B cell (primary cell): Measurements from ENCODE around the gene HOMER3. TPM values are rescaled to one million over a fixed set of nuclear protein-coding genes. Genes with fewer than 3 reads are reported as not detected.

Experiments
- ATAC-seq: fragments of 200-7000 bp; cut with Tn5 transposase; one replicate; pipeline ENCODE4 v1.10.0; 2021; ENCODE audit warnings: low read depth, mild to moderate bottlenecking, moderate number of reproducible peaks, moderate library complexity
- CTCF ChIA-PET: fragments of 350-600 bp; sonication (Branson Sonifier 250); formaldehyde crosslinking; loops from one replicate; lab custom pipeline; 2021; ENCODE audit warnings: antibody characterized with exemption, inconsistent platforms; lab: Charles Lee
- POLR2A ChIA-PET: fragments of 350-600 bp; sonication (Branson Sonifier 250); formaldehyde crosslinking; loops from one replicate; lab custom pipeline; 2021; ENCODE audit warnings: antibody characterized with exemption; lab: Charles Lee
- DNase-seq: peaks from one replicate; pipeline ENCODE4 v3.0.0; 2013
- H2AFZ ChIP-seq: 2 replicates; pipeline ENCODE4 v1.6.1; 2012; ENCODE audit warnings: mild to moderate bottlenecking, low read depth, low read length; ENCODE audit not compliant: insufficient read depth, poor library complexity, severe bottlenecking
- H3K27ac ChIP-seq, 2 donors: 1 replicate in 1 of 2; 2 replicates in 1 of 2; pipeline ENCODE4 v1.5.1; 2012 to 2013; ENCODE audit warnings: low read length in 2 of 2, mild to moderate bottlenecking in 2 of 2, moderate library complexity in 1 of 2
- H3K27me3 ChIP-seq, 4 experiments: fragments of 200-600 bp in 1 of 4; sonication (generic) in 1 of 4; replicated peaks in 1 of 4; 1 replicate in 2 of 4; 2 replicates in 2 of 4; pipeline versions ENCODE4 v1.6.1 to v1.7.0; 2013 to 2016; ENCODE audit warnings: low read length in 3 of 4, mild to moderate bottlenecking in 2 of 4, mixed read lengths in 1 of 4, moderate library complexity in 1 of 4; ENCODE audit not compliant: insufficient read depth in 4 of 4, control insufficient read depth in 3 of 4; ENCODE audit errors: control extremely low read depth in 1 of 4
- H3K36me3 ChIP-seq, 2 experiments: replicated peaks in 1 of 2; 1 replicate in 1 of 2; 2 replicates in 1 of 2; pipeline versions ENCODE4 v1.6.1 to v1.7.1; 2013; ENCODE audit warnings: low read length in 1 of 2; ENCODE audit not compliant: insufficient read depth in 2 of 2, control insufficient read depth in 1 of 2; ENCODE audit errors: control extremely low read depth in 1 of 2, extremely low read depth in 1 of 2
- H3K4me1 ChIP-seq, 2 donors: fragments of 200-600 bp in 1 of 2; sonication (generic) in 1 of 2; 1 replicate in 1 of 2; 2 replicates in 1 of 2; pipeline versions ENCODE4 v1.5.1 to v1.6.1; 2013 to 2017; ENCODE audit warnings: low read length in 2 of 2; ENCODE audit not compliant: control insufficient read depth in 2 of 2, insufficient read depth in 2 of 2
- H3K4me2 ChIP-seq: replicated peaks from 2 replicates; pipeline ENCODE3; 2012; ENCODE audit warnings: mild to moderate bottlenecking, low read depth, low read length; ENCODE audit not compliant: poor library complexity, severe bottlenecking
- H3K4me3 ChIP-seq, 5 experiments: fragments of 200-600 bp in 1 of 5; sonication (generic) in 1 of 5; 1 replicate in 3 of 5; 2 replicates in 2 of 5; pipeline versions ENCODE4 v1.5.1 to v1.7.0; 2011 to 2016; ENCODE audit warnings: low read length in 4 of 5, mild to moderate bottlenecking in 4 of 5, low read depth in 2 of 5, control low read depth in 1 of 5, moderate library complexity in 1 of 5; ENCODE audit not compliant: insufficient read depth in 1 of 5; ENCODE audit errors: control extremely low read depth in 1 of 5, extremely low read depth in 1 of 5
- H3K79me2 ChIP-seq: fragments of 200-600 bp; sonication (generic); one replicate; pipeline ENCODE4 v1.6.0; 2016; ENCODE audit warnings: low read length; ENCODE audit not compliant: control insufficient read depth, insufficient read depth
- H3K9ac ChIP-seq: fragments of 200-600 bp; sonication (generic); 2 replicates; pipeline ENCODE4 v1.6.1; 2017; ENCODE audit warnings: mild to moderate bottlenecking, low read length, moderate library complexity
- H3K9me3 ChIP-seq, 3 donors: one replicate each; pipeline versions ENCODE4 v1.6.1 to v1.7.1; 2013; ENCODE audit warnings: low read length in 2 of 3; ENCODE audit not compliant: control insufficient read depth in 2 of 3, insufficient read depth in 1 of 3; ENCODE audit errors: control extremely low read depth in 1 of 3
- H4K20me1 ChIP-seq: 2 replicates; pipeline ENCODE4 v1.6.0; 2012; ENCODE audit warnings: mild to moderate bottlenecking, low read length; ENCODE audit not compliant: insufficient read depth, control insufficient read depth, poor library complexity, severe bottlenecking
- H3K27ac Mint-ChIP-seq: one replicate; pipeline ENCODE4 v1.8.0; 2021; ENCODE audit warnings: mixed read lengths
- H3K27me3 Mint-ChIP-seq: one replicate; pipeline ENCODE4 v1.8.0; 2021; ENCODE audit warnings: mixed read lengths
- H3K4me1 Mint-ChIP-seq: one replicate; pipeline ENCODE4 v1.8.0; 2021; ENCODE audit warnings: mixed read lengths
- H3K4me3 Mint-ChIP-seq: one replicate; pipeline ENCODE4 v1.8.0; 2021; ENCODE audit warnings: mixed read lengths
- H3K9me3 Mint-ChIP-seq: one replicate; pipeline ENCODE4 v1.8.0; 2022; ENCODE audit warnings: mixed read lengths; ENCODE audit not compliant: insufficient read depth
- EZH2 ChIP-seq: IDR thresholded peaks from 2 replicates; pipeline ENCODE4 v1.6.1; 2012; ENCODE audit warnings: borderline replicate concordance, low read depth, mild to moderate bottlenecking, moderate library complexity, low read length; ENCODE audit not compliant: insufficient read depth, poor library complexity, severe bottlenecking
- WGBS: methylation state at CpG from one replicate; pipeline ENCODE4 v1.1.5; 2013; ENCODE audit warnings: missing lambda C conversion rate; ENCODE audit not compliant: insufficient coverage; 5-methylcytosine and 5-hydroxymethylcytosine counted together
- intact Hi-C: fragments of 100-400 bp; cut with micrococcal nuclease; formaldehyde crosslinking; loops from one replicate; pipeline ENCODE4 v1.10.0; 2022
- polyA plus RNA-seq: library from polyadenylated mRNA; depleted of rRNA; stranded (reverse); fragments of >200 nt; gene quantifications from 2 replicates; pipeline ENCODE4 v1.2.3, GENCODE V29; 2012
- total RNA-seq, 2 donors: library from RNA; stranded (reverse); fragments of 120-200 nt in 1 of 2; gene quantifications; 1 replicate in 1 of 2; 2 replicates in 1 of 2; pipeline versions ENCODE4 v1.2.3 to v1.2.4, GENCODE V29; 2013 to 2022
- TF ChIP-seq, protein P1 (sequence below): fragments of 200-600 bp; IDR thresholded peaks from one replicate; pipeline ENCODE4 v1.8.0; 2022; ENCODE audit warnings: antibody characterized with exemption, mild to moderate bottlenecking

The HOMER3 gene
- total and polyA plus RNA-seq, 2 donors (not counting 1 experiment from before 2014, with no cell fraction given) = 5.9 to 26.4 TPM

GRCh38 chr19:18910010-18910409, 31.0 kb downstream of the HOMER3 start:
- H3K4me2 ChIP-seq = no peak overlapping the region
- no peaks in the 10 kb centered on the region for H3K9me3 ChIP-seq
- peaks cover 50% of the 10 kb centered on the region for H3K79me2 ChIP-seq
- Mint-ChIP-seq H3K27me3 (no peaks in the 10 kb centered on the region), H3K9me3 (no peaks in the 10 kb centered on the region), H3K4me1 (peaks cover 3% of the 10 kb centered on the region), H3K4me3 (no peak overlapping the region), H3K27ac (no peak overlapping the region)
- no peaks in the 10 kb centered on the region for H3K4me1 ChIP-seq
- 100% methylated on average over 5 of the region's 10 CpGs for WGBS
- no peak overlapping the region for H3K27ac ChIP-seq
- peaks cover 87% of the 10 kb centered on the region for H4K20me1 ChIP-seq
- peaks cover 0 to 66% of the 10 kb centered on the region in 2 experiments for H3K36me3 ChIP-seq
- no peak overlapping the region for H2AFZ ChIP-seq
- no peak overlapping the region for H3K9ac ChIP-seq
- H3K27me3 ChIP-seq = no peaks in the 10 kb centered on the region
- ATAC-seq = no peak
- H3K4me3 ChIP-seq = no peak overlapping the region
- ChIA-PET POLR2A (no interaction called here), CTCF (no interaction called here)
- intact Hi-C loops = no loop called here
- TF ChIP-seq, protein P1, sequence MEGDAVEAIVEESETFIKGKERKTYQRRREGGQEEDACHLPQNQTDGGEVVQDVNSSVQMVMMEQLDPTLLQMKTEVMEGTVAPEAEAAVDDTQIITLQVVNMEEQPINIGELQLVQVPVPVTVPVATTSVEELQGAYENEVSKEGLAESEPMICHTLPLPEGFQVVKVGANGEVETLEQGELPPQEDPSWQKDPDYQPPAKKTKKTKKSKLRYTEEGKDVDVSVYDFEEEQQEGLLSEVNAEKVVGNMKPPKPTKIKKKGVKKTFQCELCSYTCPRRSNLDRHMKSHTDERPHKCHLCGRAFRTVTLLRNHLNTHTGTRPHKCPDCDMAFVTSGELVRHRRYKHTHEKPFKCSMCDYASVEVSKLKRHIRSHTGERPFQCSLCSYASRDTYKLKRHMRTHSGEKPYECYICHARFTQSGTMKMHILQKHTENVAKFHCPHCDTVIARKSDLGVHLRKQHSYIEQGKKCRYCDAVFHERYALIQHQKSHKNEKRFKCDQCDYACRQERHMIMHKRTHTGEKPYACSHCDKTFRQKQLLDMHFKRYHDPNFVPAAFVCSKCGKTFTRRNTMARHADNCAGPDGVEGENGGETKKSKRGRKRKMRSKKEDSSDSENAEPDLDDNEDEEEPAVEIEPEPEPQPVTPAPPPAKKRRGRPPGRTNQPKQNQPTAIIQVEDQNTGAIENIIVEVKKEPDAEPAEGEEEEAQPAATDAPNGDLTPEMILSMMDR = no peak
- TF ChIP-seq EZH2 = no peak
- no peak for DNase-seq

DNA sequence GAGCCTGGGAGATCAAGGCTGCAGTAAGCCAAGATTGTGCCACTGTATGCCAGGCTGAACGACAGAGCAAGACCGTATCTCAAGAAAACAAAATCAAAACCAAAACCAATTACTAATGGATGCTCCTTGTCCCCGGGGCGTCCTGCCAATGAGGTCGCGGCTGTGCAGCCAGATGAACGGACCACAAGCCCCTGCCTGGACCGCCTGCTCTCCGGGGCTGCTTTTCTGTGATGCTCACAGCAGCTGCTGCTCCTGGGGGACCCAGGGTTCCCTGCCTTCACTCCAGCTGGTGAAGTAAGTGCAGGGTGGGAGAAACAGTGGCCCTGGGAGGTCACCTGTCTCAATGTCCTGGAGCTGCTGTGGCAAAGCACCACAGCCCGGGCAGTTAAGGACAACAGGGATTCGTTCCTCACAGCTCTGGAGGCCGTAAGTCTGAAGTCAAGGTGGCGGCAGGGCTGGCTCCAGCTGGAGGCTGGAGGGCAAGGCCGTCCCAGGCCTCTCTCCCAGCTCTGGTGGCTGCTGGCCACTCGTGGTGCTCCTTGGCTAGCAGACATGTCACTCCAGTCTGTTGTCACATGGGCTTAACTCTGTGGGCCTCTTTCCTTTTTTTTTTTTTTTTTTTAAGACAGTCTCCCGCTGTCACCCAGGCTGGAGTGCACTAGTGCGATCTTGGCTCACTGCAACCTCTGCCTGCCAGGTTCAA, 31.9 kb downstream of the HOMER3 start:
- no peak overlapping the region for H3K27ac Mint-ChIP-seq
- intact Hi-C loops = no loop called here
- ATAC-seq (no peak), DNase-seq (no peak)
- H3K36me3 ChIP-seq = peaks cover 0 to 74% of the 10 kb centered on the region in 2 experiments
- TF ChIP-seq, protein P1 = no peak
- no peak for TF ChIP-seq EZH2
- H3K9me3 Mint-ChIP-seq = no peaks in the 10 kb centered on the region
- WGBS = 95% methylated on average over 15 of the region's 17 CpGs
- no peaks in the 10 kb centered on the region for H3K27me3 Mint-ChIP-seq
- H3K27me3 ChIP-seq = no peaks in the 10 kb centered on the region
- ChIA-PET CTCF (no interaction called here), POLR2A (no interaction called here)
- no peaks in the 10 kb centered on the region for H3K4me1 ChIP-seq
- H4K20me1 ChIP-seq = peaks cover 84% of the 10 kb centered on the region
- H3K27ac ChIP-seq = no peak overlapping the region
- no peak overlapping the region for H3K4me2 ChIP-seq
- H3K4me3 Mint-ChIP-seq = no peak overlapping the region
- H3K9me3 ChIP-seq = peaks cover 0 to 2% (median 0%) of the 10 kb centered on the region in 3 donors
- H3K79me2 ChIP-seq = peaks cover 46% of the 10 kb centered on the region
- H3K9ac ChIP-seq = no peak overlapping the region
- H3K4me1 Mint-ChIP-seq = peaks cover 2% of the 10 kb centered on the region
- H2AFZ ChIP-seq = no peak overlapping the region
- no peak overlapping the region for H3K4me3 ChIP-seq
